Activated T-cell treated with anti-CD3 and anti-CD28 coated beads, Interleukin-2, amount 50 U/mL, for 72 hours (primary cell): ENCODE data around the gene RGMA. TPM values are rescaled to one million over a fixed set of nuclear protein-coding genes. Genes with fewer than 3 reads are reported as not detected.
A peak's percentile ranks its signal among the peaks of the same experiment; 100 is the strongest.

Experiments
- ATAC-seq, 2 donors: fragments of 150-1000 bp; cut with Tn5 transposase; replicated peaks in 1 of 2; 2 replicates each; pipeline ENCODE4 v1.10.0; 2021; ENCODE audit warnings: moderate library complexity in 2 of 2, mild to moderate bottlenecking in 1 of 2
- DNase-seq, 2 donors: peaks; one replicate each; pipeline ENCODE4 v3.0.0; 2021 to 2022; ENCODE audit warnings: mixed read lengths in 1 of 2
- H3K27ac Mint-ChIP-seq: one replicate; pipeline ENCODE4 v1.8.0; 2022; ENCODE audit warnings: mild to moderate bottlenecking, moderate library complexity, mixed read lengths
- H3K27me3 Mint-ChIP-seq: one replicate; pipeline ENCODE4 v1.8.0; 2022; ENCODE audit warnings: low read depth, mixed read lengths
- H3K36me3 Mint-ChIP-seq, 2 donors: one replicate each; pipeline ENCODE4 v1.8.0; 2022; ENCODE audit warnings: mixed read lengths in 2 of 2, mild to moderate bottlenecking in 1 of 2; ENCODE audit not compliant: insufficient read depth in 2 of 2
- H3K4me1 Mint-ChIP-seq: one replicate; pipeline ENCODE4 v1.8.0; 2022; ENCODE audit warnings: low read depth, mixed read lengths
- H3K4me3 Mint-ChIP-seq, 2 donors: one replicate each; pipeline ENCODE4 v1.8.0; 2022; ENCODE audit warnings: mild to moderate bottlenecking in 2 of 2, mixed read lengths in 2 of 2, moderate library complexity in 2 of 2
- H3K9me3 Mint-ChIP-seq, 2 donors: one replicate each; pipeline ENCODE4 v1.8.0; 2022; ENCODE audit warnings: mixed read lengths in 2 of 2
- total RNA-seq, 2 donors: library from RNA; stranded (reverse); gene quantifications; one replicate each; pipeline ENCODE4 v1.2.3, GENCODE V29; 2022

Gene RGMA
- total RNA-seq, 2 donors from 2014 or later: 0.53 to 1.7 TPM

DNA sequence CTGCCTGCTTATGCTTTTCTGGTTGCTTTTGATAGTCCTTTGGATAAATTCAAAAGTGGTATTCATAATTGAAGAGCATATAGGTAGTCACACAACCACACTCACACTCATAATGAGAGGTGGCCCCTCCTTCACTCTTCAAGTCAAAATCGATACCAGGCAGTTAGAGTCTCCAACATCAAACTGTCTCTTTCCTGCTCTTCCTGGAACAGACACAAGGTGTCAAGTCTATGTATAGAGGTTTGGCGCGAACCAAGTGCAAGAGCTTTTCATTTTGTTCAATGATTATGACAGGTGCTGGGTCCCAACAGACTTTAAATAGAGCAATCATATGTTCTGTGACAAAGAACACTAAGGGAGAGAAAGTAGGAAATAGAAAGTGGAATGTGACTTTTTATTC lies 29.9 kb upstream of the RGMA start:
- ATAC-seq (peak; percentile 54 to 87), DNase-seq (no peak)
- no peaks in the 10 kb centered on the region for H3K36me3 Mint-ChIP-seq
- peaks cover 7% of the 10 kb centered on the region for H3K4me1 Mint-ChIP-seq
- H3K9me3 Mint-ChIP-seq: no peaks in the 10 kb centered on the region
- peak overlapping the region; percentile 7 for H3K27ac Mint-ChIP-seq
- H3K27me3 Mint-ChIP-seq: peaks cover 18% of the 10 kb centered on the region
- peak overlapping the region in 1 of 2 donors; percentile 11 for H3K4me3 Mint-ChIP-seq

- ATAC-seq (no peak), DNase-seq (no peak)
- Mint-ChIP-seq H3K4me1 (peaks cover 4% of the 10 kb centered on the region), H3K27ac (no peak overlapping the region), H3K9me3 (no peaks in the 10 kb centered on the region), H3K36me3 (no peaks in the 10 kb centered on the region), H3K27me3 (peaks cover 61% of the 10 kb centered on the region), H3K4me3 (no peak overlapping the region)
Observed at GRCh38 chr15:93111451-93111850, 22.4 kb upstream of the RGMA start.

- Mint-ChIP-seq H3K27me3 (peaks cover 56% of the 10 kb centered on the region), H3K4me3 (no peak overlapping the region), H3K4me1 (peaks cover 4% of the 10 kb centered on the region), H3K9me3 (no peaks in the 10 kb centered on the region), H3K36me3 (no peaks in the 10 kb centered on the region), H3K27ac (no peak overlapping the region)
- no peak for DNase-seq
- no peak for ATAC-seq
Observed at GRCh38 chr15:93110502-93111040, 21.6 kb upstream of the RGMA start.

- no peak for ATAC-seq
- peaks cover 4% of the 10 kb centered on the region for H3K4me1 Mint-ChIP-seq
Observed at GRCh38 chr15:93109336-93110102, 20.5 kb upstream of the RGMA start.

GRCh38 chr15:93107646-93108045 lies 18.6 kb upstream of the RGMA start:
- no peak for DNase-seq
- no peak for ATAC-seq
- Mint-ChIP-seq H3K4me1 (peaks cover 4% of the 10 kb centered on the region), H3K27me3 (peaks cover 59% of the 10 kb centered on the region), H3K36me3 (no peaks in the 10 kb centered on the region), H3K4me3 (no peak overlapping the region), H3K9me3 (no peaks in the 10 kb centered on the region), H3K27ac (no peak overlapping the region)

More at GRCh38 chr15:93109336-93110102, 20.5 kb upstream of the RGMA start:
- no peaks in the 10 kb centered on the region for H3K9me3 Mint-ChIP-seq
- DNase-seq: no peak
- H3K4me3 Mint-ChIP-seq: peak overlapping the region in 1 of 2 donors; percentile 27
- peaks cover 58% of the 10 kb centered on the region for H3K27me3 Mint-ChIP-seq
- H3K36me3 Mint-ChIP-seq: no peaks in the 10 kb centered on the region
- no peak overlapping the region for H3K27ac Mint-ChIP-seq

- DNase-seq: no peak
- ATAC-seq: no peak
- H3K9me3 Mint-ChIP-seq: no peaks in the 10 kb centered on the region
- peaks cover 4% of the 10 kb centered on the region for H3K4me1 Mint-ChIP-seq
- no peak overlapping the region for H3K27ac Mint-ChIP-seq
- H3K4me3 Mint-ChIP-seq: no peak overlapping the region
- H3K27me3 Mint-ChIP-seq: peaks cover 43% of the 10 kb centered on the region
- H3K36me3 Mint-ChIP-seq: no peaks in the 10 kb centered on the region
Observed at GRCh38 chr15:93105485-93105884, 16.5 kb upstream of the RGMA start.

DNA sequence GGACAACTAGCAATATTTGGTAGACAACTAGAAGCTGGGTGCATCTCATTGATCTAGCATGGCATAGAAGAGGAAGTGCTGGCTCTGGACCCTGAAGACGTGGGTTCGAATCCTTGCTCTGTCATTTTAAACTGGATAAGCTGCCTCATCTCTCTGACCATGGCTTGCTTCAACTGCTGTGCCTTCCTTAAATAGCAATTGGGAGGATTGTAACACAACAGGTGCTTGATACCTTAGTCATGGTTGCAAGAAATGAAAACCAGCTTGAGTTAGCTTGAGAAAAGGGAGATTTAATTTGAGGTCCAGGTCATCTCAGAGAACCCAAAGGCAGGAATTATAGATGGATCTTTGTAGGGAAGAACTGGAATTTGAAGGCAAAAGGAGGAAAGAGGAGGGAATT lies 14.8 kb upstream of the RGMA start:
- H3K9me3 Mint-ChIP-seq: no peaks in the 10 kb centered on the region
- no peak overlapping the region for H3K4me3 Mint-ChIP-seq
- no peak overlapping the region for H3K27ac Mint-ChIP-seq
- H3K4me1 Mint-ChIP-seq: no peaks in the 10 kb centered on the region
- no peaks in the 10 kb centered on the region for H3K36me3 Mint-ChIP-seq
- H3K27me3 Mint-ChIP-seq: peaks cover 40% of the 10 kb centered on the region
- no peak for DNase-seq
- no peak for ATAC-seq

GRCh38 chr15:93102211-93102610 lies 13.2 kb upstream of the RGMA start:
- DNase-seq (no peak), ATAC-seq (no peak)
- no peaks in the 10 kb centered on the region for H3K9me3 Mint-ChIP-seq
- H3K27me3 Mint-ChIP-seq: peaks cover 26% of the 10 kb centered on the region
- H3K4me1 Mint-ChIP-seq: no peaks in the 10 kb centered on the region
- H3K27ac Mint-ChIP-seq: no peak overlapping the region
- no peaks in the 10 kb centered on the region for H3K36me3 Mint-ChIP-seq
- H3K4me3 Mint-ChIP-seq: no peak overlapping the region

DNA sequence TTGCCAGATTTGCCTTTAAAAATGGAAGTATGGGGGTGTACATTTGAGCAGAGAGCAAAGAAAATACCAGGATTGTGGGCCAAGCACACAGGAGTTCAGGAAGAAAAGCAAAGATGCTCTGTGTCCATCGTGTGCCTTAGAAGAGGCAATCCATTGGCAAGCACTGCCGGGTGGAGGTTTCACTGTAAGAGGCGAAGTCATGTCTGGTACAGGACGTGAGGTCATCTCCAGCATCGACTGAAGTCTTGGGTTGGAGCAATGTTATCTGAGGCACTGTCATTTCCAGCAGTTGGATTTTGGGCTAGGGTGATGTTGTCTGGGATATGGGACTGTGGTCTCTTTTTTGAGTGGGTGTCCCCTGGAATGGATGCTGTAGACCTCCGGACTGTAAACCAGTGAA lies 4.8 kb upstream of the RGMA start:
- DNase-seq (no peak), ATAC-seq (no peak)
- Mint-ChIP-seq H3K27ac (no peak overlapping the region), H3K27me3 (peaks cover 21% of the 10 kb centered on the region), H3K9me3 (no peaks in the 10 kb centered on the region), H3K4me1 (no peaks in the 10 kb centered on the region), H3K4me3 (no peak overlapping the region), H3K36me3 (no peaks in the 10 kb centered on the region)

- Mint-ChIP-seq H3K27me3 (peaks cover 44% of the 10 kb centered on the region), H3K4me1 (peaks cover 7% of the 10 kb centered on the region), H3K9me3 (no peaks in the 10 kb centered on the region), H3K36me3 (peaks cover 0 to 2% of the 10 kb centered on the region in 2 donors), H3K27ac (no peak overlapping the region), H3K4me3 (no peak overlapping the region)
- no peak for DNase-seq
- ATAC-seq: no peak
Observed at GRCh38 chr15:93091465-93091864, 2.5 kb upstream of the RGMA start.

DNA sequence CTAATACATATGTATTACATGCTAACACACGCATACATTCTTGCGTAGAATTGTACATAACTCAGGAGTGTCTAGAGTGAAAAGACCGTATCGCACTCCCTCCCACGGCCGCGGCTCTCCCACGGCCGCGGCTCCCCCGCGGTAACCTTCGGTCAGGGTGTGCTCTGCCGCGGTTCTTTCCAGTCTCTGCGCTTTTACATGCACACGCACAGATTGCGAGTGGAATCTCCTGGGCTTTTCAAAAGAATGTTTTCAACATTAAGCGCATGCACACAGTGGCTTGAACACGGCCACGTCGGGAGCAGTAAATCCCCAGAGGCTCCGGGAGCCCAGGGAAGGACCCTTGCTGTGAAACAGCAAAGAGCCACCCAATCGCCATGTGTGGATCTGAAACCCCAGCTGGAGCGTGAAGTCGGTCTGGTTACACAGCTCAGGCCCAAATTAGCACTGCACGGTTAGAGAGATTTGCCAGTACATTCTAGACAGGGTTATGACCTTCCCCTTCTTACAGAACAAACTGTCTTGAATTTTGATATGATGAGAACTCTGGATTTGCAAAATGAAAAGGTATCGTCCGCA lies 805 bp upstream of the RGMA start:
- Mint-ChIP-seq H3K27me3 (peaks cover 56% of the 10 kb centered on the region), H3K4me3 (peak overlapping the region; percentile 56 to 65), H3K9me3 (no peaks in the 10 kb centered on the region), H3K36me3 (peaks cover 0 to 2% of the 10 kb centered on the region in 2 donors), H3K27ac (no peak overlapping the region), H3K4me1 (peaks cover 7% of the 10 kb centered on the region)
- DNase-seq (no peak), ATAC-seq (no peak)

DNA sequence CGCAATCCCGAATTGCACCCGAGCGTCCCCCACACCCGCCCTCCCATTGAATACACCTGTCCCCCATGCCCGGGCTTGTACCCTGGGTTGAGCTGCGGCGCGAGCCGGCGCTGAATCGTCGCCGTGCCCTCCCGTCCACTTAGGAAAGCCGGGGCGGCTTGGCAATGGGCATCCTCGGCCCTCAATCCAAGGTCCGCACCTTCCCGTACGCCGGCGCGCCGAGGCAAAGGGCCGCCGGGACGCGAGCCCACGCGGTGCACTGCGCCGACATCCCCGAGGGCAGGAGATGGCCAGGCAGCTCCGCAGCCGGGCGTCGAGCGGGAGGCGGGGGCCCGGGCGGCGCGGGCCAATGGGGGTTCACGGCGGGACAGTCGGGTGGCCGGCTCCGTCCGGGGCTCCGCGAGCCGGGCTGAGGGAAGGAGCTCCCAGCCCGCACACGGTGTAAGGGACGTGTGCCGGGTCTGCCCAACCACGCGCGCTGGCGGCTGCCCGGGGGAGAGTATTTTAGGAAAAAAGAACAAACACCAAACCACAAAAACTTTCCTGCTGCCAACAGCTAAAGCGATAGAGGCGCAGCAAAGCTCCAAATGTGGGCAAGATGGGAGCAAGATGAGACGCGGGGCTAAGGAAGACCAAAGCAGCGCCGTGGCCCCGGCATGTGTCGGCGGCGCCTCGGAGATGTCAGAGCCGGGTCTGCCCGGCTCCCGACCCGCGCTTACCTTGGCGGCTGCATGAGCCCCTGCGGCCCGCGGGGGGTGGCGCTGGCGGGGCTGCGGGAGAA lies 621 bp downstream of the RGMA start:
- H3K27ac Mint-ChIP-seq: no peak overlapping the region

DNA sequence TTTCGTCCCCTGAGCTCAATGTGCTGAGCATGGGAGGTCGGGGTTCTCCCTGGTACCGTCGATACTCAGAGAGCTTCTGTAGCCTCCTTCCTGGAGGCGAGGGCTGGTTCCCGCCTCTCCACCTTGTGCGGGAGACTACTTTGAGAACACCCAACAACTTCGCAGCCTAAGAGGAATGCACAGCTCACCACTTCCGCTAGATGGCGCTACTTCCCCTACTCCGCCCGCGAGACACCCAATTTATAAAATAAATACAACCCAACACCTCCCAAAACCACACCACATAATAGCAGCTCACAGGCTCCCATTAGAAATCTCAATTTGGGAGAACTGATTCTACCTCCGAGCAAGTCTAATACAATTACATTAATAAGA lies 1.2 kb downstream of the RGMA start:
- Mint-ChIP-seq H3K4me1 (peaks cover 7% of the 10 kb centered on the region), H3K36me3 (peaks cover 0 to 2% of the 10 kb centered on the region in 2 donors), H3K27me3 (peaks cover 62% of the 10 kb centered on the region), H3K4me3 (peak overlapping the region; percentile 88 to 98), H3K9me3 (no peaks in the 10 kb centered on the region), H3K27ac (peak overlapping the region; percentile 87)
- peak; percentile 50 to 62 for ATAC-seq
- DNase-seq: peak; percentile 66 to 75

More for the DNA sequence above, 621 bp downstream of the RGMA start:
- H3K9me3 Mint-ChIP-seq: no peaks in the 10 kb centered on the region
- H3K4me1 Mint-ChIP-seq: peaks cover 7% of the 10 kb centered on the region
- peak; percentile 29 to 33 for DNase-seq
- H3K36me3 Mint-ChIP-seq: peaks cover 0 to 2% of the 10 kb centered on the region in 2 donors
- H3K27me3 Mint-ChIP-seq: peaks cover 56% of the 10 kb centered on the region
- peak; percentile 69 to 74 for ATAC-seq
- peak overlapping the region; percentile 88 to 98 for H3K4me3 Mint-ChIP-seq
